NCI-H1092 (cell line): Measurements from ENCODE around the gene CNTNAP1.
"Not testable (repeated sequence)": the region's sequence is repeated elsewhere in the genome, so short reads cannot be mapped to it uniquely, and the experiment has no call there.

Experiments
- DNase-seq: peaks from one replicate; lab custom pipeline; 2025; lab: John Stamatoyannopoulos, UW

Gene CNTNAP1

GRCh38 chr17:42681976-42682721, at the start of gene CNTNAP1:
Gene CNTNAP1, plus strand, starts transcription at chr17:42682531. Its CDS starts 299 bp downstream, at chr17:42682830.
- peak; percentile 57 for DNase-seq

- DNase-seq = no peak
Observed at GRCh38 chr17:42632949-42633444, 49.3 kb upstream of the CNTNAP1 start.

- no peak for DNase-seq
Observed at GRCh38 chr17:42639525-42640113, 42.7 kb upstream of the CNTNAP1 start.

GRCh38 chr17:42640121-42640520, 42.2 kb upstream of the CNTNAP1 start:
- no peak for DNase-seq

GRCh38 chr17:42642336-42642735, 40.0 kb upstream of the CNTNAP1 start:
- DNase-seq = peak; percentile 4

GRCh38 chr17:42647778-42648177, 34.6 kb upstream of the CNTNAP1 start:
- no peak for DNase-seq

- DNase-seq = no peak
Observed at GRCh38 chr17:42651392-42651791, 30.9 kb upstream of the CNTNAP1 start.

- no peak for DNase-seq
Observed at GRCh38 chr17:42653179-42654124, 28.9 kb upstream of the CNTNAP1 start.

- no peak for DNase-seq
Observed at GRCh38 chr17:42655528-42655927, 26.8 kb upstream of the CNTNAP1 start.

GRCh38 chr17:42657824-42658588, 24.3 kb upstream of the CNTNAP1 start:
- no peak for DNase-seq

GRCh38 chr17:42659079-42659931, 23.0 kb upstream of the CNTNAP1 start, which contains the start of gene TUBG2:
Gene TUBG2, plus strand, starts transcription at chr17:42659284. Its CDS starts 220 bp downstream, at chr17:42659504.
- peak; percentile 95 for DNase-seq

- not testable (repeated sequence) for DNase-seq
Observed at GRCh38 chr17:42659932-42660274, 22.4 kb upstream of the CNTNAP1 start.

GRCh38 chr17:42660692-42661345, 21.5 kb upstream of the CNTNAP1 start:
- no peak for DNase-seq

- DNase-seq = no peak
Observed at GRCh38 chr17:42665581-42666001, 16.7 kb upstream of the CNTNAP1 start.

- not testable (repeated sequence) for DNase-seq
Observed at GRCh38 chr17:42666126-42666525, 16.2 kb upstream of the CNTNAP1 start.

GRCh38 chr17:42667088-42667951, 15.0 kb upstream of the CNTNAP1 start:
- no peak for DNase-seq

GRCh38 chr17:42669705-42669976, 12.7 kb upstream of the CNTNAP1 start:
- DNase-seq = no peak

- DNase-seq = no peak
Observed at GRCh38 chr17:42669977-42670788, 12.1 kb upstream of the CNTNAP1 start.
